GM23338 (cell line): ENCODE data around the gene LCMT1.

Experiments
- EZH2 ChIP-seq: fragments of 200-600 bp; sonication (generic); IDR thresholded peaks from one replicate; pipeline ENCODE4 v1.8.0; 2017; ENCODE audit warnings: antibody characterized with exemption, mild to moderate bottlenecking, low read depth; ENCODE audit not compliant: unreplicated experiment
- TF ChIP-seq, protein P1 (sequence below), 2 experiments: fragments of 200-600 bp in 1 of 2; sonication (generic) in 1 of 2; conservative IDR thresholded peaks; 2 replicates each; pipeline versions ENCODE4 v1.5.1 to v1.6.1; 2016 to 2017; ENCODE audit warnings: antibody characterized with exemption in 2 of 2, low read depth in 2 of 2, mild to moderate bottlenecking in 2 of 2, moderate library complexity in 1 of 2
- TF ChIP-seq, protein P2 (sequence below): IDR thresholded peaks from one replicate; pipeline ENCODE4 v1.6.1; 2018; ENCODE audit warnings: antibody characterized with exemption; ENCODE audit not compliant: unreplicated experiment

DNA sequence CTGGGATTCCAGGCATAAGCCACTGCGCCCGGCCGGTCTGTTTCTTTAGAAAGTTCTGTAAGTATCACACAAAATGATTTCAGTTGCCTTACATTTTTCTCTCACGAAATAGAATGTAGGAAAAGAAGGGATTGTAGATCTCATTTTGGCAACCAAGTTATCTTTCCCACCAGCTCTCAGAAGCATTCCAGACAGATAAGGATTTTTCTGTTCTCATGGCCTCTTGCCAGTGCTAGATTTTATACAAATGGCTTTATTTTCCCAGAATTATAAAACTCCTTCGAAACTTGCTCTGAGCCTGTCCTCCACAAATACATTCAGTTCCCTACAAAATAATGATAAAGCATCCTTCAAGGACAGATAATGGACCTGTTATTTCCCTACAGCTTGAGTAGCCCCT is 46.9 kb downstream of the LCMT1 start:
- TF ChIP-seq EZH2 = no peak
- TF ChIP-seq, protein P1, sequence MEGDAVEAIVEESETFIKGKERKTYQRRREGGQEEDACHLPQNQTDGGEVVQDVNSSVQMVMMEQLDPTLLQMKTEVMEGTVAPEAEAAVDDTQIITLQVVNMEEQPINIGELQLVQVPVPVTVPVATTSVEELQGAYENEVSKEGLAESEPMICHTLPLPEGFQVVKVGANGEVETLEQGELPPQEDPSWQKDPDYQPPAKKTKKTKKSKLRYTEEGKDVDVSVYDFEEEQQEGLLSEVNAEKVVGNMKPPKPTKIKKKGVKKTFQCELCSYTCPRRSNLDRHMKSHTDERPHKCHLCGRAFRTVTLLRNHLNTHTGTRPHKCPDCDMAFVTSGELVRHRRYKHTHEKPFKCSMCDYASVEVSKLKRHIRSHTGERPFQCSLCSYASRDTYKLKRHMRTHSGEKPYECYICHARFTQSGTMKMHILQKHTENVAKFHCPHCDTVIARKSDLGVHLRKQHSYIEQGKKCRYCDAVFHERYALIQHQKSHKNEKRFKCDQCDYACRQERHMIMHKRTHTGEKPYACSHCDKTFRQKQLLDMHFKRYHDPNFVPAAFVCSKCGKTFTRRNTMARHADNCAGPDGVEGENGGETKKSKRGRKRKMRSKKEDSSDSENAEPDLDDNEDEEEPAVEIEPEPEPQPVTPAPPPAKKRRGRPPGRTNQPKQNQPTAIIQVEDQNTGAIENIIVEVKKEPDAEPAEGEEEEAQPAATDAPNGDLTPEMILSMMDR (conservative IDR thresholded peaks at IDR 0.05; ENCODE audit: low read depth in 2 of 2) = no peak
- TF ChIP-seq, protein P2, sequence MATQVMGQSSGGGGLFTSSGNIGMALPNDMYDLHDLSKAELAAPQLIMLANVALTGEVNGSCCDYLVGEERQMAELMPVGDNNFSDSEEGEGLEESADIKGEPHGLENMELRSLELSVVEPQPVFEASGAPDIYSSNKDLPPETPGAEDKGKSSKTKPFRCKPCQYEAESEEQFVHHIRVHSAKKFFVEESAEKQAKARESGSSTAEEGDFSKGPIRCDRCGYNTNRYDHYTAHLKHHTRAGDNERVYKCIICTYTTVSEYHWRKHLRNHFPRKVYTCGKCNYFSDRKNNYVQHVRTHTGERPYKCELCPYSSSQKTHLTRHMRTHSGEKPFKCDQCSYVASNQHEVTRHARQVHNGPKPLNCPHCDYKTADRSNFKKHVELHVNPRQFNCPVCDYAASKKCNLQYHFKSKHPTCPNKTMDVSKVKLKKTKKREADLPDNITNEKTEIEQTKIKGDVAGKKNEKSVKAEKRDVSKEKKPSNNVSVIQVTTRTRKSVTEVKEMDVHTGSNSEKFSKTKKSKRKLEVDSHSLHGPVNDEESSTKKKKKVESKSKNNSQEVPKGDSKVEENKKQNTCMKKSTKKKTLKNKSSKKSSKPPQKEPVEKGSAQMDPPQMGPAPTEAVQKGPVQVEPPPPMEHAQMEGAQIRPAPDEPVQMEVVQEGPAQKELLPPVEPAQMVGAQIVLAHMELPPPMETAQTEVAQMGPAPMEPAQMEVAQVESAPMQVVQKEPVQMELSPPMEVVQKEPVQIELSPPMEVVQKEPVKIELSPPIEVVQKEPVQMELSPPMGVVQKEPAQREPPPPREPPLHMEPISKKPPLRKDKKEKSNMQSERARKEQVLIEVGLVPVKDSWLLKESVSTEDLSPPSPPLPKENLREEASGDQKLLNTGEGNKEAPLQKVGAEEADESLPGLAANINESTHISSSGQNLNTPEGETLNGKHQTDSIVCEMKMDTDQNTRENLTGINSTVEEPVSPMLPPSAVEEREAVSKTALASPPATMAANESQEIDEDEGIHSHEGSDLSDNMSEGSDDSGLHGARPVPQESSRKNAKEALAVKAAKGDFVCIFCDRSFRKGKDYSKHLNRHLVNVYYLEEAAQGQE = no peak
